GM12891 (cell line): ENCODE measurements around the gene ISG15.
"Not testable (repeated sequence)": the region's sequence is repeated elsewhere in the genome, so short reads cannot be mapped to it uniquely, and the experiment has no call there.

Experiments used
- DNase-seq: peaks from one replicate; pipeline ENCODE4 v3.0.0; 2011; ENCODE audit warnings: low spot score; ENCODE audit not compliant: insufficient read length
- FAIRE-seq: peaks from 2 replicates; lab custom pipeline; 2011; peaks lifted over from hg19 to GRCh38; lab: Jason Lieb, UNC
- PAX5 ChIP-seq: IDR thresholded peaks from 2 replicates; pipeline ENCODE4 v1.6.1; 2011; ENCODE audit warnings: low read length, moderate library complexity, mild to moderate bottlenecking; ENCODE audit not compliant: insufficient read depth, severe bottlenecking
- POLR2A ChIP-seq: IDR thresholded peaks from 2 replicates; pipeline ENCODE4 v1.6.1; 2011; ENCODE audit warnings: low read depth, low read length, control low read depth
- POLR2AphosphoS5 ChIP-seq: IDR thresholded peaks from 2 replicates; pipeline ENCODE4 v1.6.1; 2011; ENCODE audit warnings: low read depth, low read length, control low read depth
- POU2F2 ChIP-seq: IDR thresholded peaks from 2 replicates; pipeline ENCODE4 v1.6.1; 2011; ENCODE audit warnings: low read depth, mild to moderate bottlenecking, control low read depth, low read length, moderate library complexity
- SPI1 ChIP-seq: IDR thresholded peaks from 2 replicates; pipeline ENCODE4 v1.6.1; 2011; ENCODE audit warnings: low read depth, low read length, control low read depth
- TAF1 ChIP-seq: IDR thresholded peaks from 2 replicates; pipeline ENCODE4 v1.6.1; 2011; ENCODE audit warnings: low read depth, low read length, control low read depth

ISG15 gene

GRCh38 chr1:1021920-1022259 lies 8.6 kb downstream of the ISG15 start:
- no peak for FAIRE-seq
- DNase-seq: no peak
- TF ChIP-seq PAX5: no peak
- no peak for TF ChIP-seq POU2F2

- DNase-seq: no peak
- FAIRE-seq: no peak
- TF ChIP-seq POU2F2 (no peak), POLR2AphosphoS5 (no peak), PAX5 (no peak), TAF1 (no peak), POLR2A (no peak), SPI1 (no peak)
Observed at GRCh38 chr1:1022302-1023009, 9.2 kb downstream of the ISG15 start.

GRCh38 chr1:1023700-1024099 lies 10.4 kb downstream of the ISG15 start:
- FAIRE-seq (no peak), DNase-seq (no peak)
- TF ChIP-seq POU2F2 (no peak), PAX5 (no peak), SPI1 (no peak), TAF1 (no peak), POLR2A (no peak), POLR2AphosphoS5 (no peak)

GRCh38 chr1:1024149-1024770 lies 11.0 kb downstream of the ISG15 start:
- TF ChIP-seq POLR2AphosphoS5 (no peak), PAX5 (no peak), TAF1 (no peak), POLR2A (no peak), POU2F2 (no peak), SPI1 (no peak)
- FAIRE-seq (no peak), DNase-seq (no peak)

GRCh38 chr1:1024771-1025699 lies 11.7 kb downstream of the ISG15 start:
- FAIRE-seq (no peak), DNase-seq (no peak)
- TF ChIP-seq PAX5 (no peak), TAF1 (no peak), SPI1 (no peak), POLR2A (no peak), POLR2AphosphoS5 (no peak), POU2F2 (no peak)

DNA sequence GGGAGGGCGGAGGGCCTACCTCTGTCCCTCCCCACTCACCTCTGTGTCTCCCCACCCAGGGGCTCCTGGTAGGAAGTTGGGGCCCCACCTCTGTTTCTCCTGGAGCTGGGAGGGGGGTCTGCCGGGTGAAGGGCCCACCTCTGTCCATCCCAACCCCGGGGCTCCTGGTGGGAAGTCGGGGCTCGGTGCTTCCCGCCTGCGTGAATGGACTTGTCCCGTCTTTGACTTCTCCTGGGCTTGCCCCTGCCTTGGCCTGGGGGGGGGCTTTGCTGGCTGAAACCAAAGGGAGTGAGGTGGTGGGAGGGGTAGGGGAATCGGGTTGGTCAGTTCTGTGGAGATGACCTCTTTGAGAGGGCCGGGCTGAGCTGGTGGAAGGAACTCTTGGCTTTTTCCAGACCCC lies 12.4 kb downstream of the ISG15 start:
- DNase-seq (no peak), FAIRE-seq (no peak)
- TF ChIP-seq PAX5: no peak
- TF ChIP-seq POU2F2: no peak
- no peak for TF ChIP-seq TAF1
- no peak for TF ChIP-seq POLR2AphosphoS5
- TF ChIP-seq POLR2A: no peak
- TF ChIP-seq SPI1: no peak

DNA sequence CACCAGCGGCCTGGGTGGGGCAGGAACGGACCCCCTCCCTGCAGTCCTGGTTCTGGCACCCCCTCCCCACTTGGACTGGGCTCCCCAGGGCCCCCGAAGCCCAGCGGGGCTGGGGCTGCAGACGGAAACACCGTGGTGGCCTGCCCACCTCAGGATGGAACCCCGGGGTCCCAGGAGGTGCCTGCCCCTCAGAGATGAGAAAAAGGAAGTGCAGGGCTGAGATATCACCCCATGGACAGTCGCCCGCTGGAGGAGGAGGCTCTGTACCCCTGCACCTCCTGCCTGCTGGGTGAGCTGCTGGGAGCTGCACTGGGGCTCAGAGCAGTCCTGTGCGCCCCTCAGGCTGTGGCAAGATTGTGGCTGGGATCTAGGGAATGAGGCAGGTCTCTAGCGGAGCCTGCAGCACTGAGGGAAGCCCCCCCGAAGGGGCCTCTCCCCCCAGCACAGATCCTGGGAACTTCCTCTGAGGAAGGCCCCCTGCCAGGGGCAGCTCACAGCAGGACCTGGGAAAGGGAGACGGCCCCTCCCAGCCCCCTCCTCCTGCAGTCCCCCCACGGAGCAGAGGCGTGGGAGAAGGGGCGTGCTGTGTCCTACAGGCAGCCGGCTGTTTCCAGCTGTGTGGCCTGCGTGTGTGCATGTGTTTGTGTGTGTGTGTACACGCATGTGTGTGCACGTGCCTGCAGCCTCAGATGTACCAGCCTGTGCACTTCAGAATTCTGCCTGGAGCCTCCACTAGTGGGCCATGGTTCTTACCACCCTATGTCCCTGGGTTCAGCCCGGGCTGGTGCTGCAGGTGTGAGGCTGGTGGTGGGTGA lies 13.5 kb downstream of the ISG15 start:
- no peak for FAIRE-seq
- no peak for DNase-seq
- no peak for TF ChIP-seq PAX5
- TF ChIP-seq SPI1: peak; percentile 34

GRCh38 chr1:1027791-1028190 lies 14.5 kb downstream of the ISG15 start:
- TF ChIP-seq POU2F2 (no peak), POLR2AphosphoS5 (no peak), TAF1 (no peak), POLR2A (no peak), SPI1 (no peak), PAX5 (no peak)
- no peak for DNase-seq

DNA sequence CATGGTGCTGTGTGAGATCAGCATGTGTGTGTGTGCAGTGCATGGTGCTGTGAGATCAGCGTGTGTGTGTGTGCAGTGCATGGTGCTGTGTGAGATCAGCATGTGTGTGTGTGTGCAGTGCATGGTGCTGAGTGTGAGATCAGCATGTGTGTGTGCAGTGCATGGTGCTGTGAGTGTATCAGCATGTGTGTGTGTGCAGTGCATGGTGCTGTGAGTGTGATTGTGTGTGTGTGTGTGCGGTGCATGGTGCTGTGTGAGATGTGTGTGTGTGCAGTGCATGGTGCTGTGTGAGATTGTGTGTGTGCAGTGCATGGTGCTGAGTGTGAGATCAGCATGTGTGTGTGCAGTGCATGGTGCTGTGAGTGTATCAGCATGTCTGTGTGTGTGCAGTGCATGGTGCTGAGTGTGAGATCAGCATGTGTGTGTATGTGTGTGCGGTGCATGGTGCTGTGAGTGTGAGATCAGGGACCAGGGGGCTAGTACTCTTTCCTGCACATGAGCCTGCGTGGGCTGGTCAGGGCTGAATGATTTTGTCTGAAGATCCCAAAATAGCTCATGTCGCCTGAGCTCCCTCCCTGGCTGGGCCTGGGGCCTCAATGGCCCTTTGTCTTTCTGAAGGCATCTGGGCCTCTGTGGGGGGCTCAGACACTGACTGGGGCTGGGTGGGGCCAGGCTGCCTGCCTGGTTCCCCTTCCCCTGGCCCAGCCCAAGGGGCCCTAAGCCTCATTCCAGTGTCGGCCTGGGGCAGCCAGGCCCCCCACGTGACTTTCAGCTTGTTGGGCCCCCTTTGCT lies 17.8 kb downstream of the ISG15 start:
- FAIRE-seq: peak; percentile 97
- peak; percentile 85 for TF ChIP-seq PAX5
- not testable (repeated sequence) for DNase-seq

More at GRCh38 chr1:1027791-1028190, 14.5 kb downstream of the ISG15 start:
- no peak for FAIRE-seq
